Activated naive CD8-positive, alpha-beta T cell treated with anti-CD3 and anti-CD28 coated beads, Interleukin-2, amount 10 ng/mL, durations not matched to agents 7 days and 5 days (primary cell): ENCODE data around the gene GGCX. TPM values are rescaled to one million over a fixed set of nuclear protein-coding genes. Genes with fewer than 3 reads are reported as not detected.

Experiments
- ATAC-seq: fragments of 150-1000 bp; cut with Tn5 transposase; one replicate; pipeline ENCODE4 v1.10.0; 2021; ENCODE audit warnings: low read depth, moderate library complexity
- POLR2A ChIA-PET: fragments of 350-600 bp; sonication (Branson Sonifier 250); formaldehyde crosslinking; loops from one replicate; lab custom pipeline; 2021; ENCODE audit warnings: antibody characterized with exemption; lab: Charles Lee
- DNase-seq: peaks from one replicate; pipeline ENCODE4 v3.0.0; 2021
- H3K27ac Mint-ChIP-seq: one replicate; pipeline ENCODE4 v1.8.0; 2022; ENCODE audit warnings: mild to moderate bottlenecking, mixed read lengths
- H3K27me3 Mint-ChIP-seq: one replicate; pipeline ENCODE4 v1.8.0; 2022; ENCODE audit warnings: mild to moderate bottlenecking, moderate library complexity, mixed read lengths
- H3K36me3 Mint-ChIP-seq: one replicate; pipeline ENCODE4 v1.8.0; 2021; ENCODE audit warnings: mild to moderate bottlenecking, mixed read lengths
- H3K4me1 Mint-ChIP-seq: one replicate; pipeline ENCODE4 v1.8.0; 2021; ENCODE audit warnings: mixed read lengths
- H3K4me3 Mint-ChIP-seq: one replicate; pipeline ENCODE4 v1.8.0; 2022; ENCODE audit warnings: mild to moderate bottlenecking, moderate library complexity, mixed read lengths
- H3K9me3 Mint-ChIP-seq: one replicate; pipeline ENCODE4 v1.8.0; 2021; ENCODE audit warnings: mixed read lengths
- total RNA-seq, 2 experiments: library from RNA; stranded (reverse); gene quantifications; one replicate each; pipeline ENCODE4 v1.2.3, GENCODE V29; 2021

Gene GGCX
- total RNA-seq, 2 experiments from 2014 or later, result 24.8 to 26.8 TPM

DNA sequence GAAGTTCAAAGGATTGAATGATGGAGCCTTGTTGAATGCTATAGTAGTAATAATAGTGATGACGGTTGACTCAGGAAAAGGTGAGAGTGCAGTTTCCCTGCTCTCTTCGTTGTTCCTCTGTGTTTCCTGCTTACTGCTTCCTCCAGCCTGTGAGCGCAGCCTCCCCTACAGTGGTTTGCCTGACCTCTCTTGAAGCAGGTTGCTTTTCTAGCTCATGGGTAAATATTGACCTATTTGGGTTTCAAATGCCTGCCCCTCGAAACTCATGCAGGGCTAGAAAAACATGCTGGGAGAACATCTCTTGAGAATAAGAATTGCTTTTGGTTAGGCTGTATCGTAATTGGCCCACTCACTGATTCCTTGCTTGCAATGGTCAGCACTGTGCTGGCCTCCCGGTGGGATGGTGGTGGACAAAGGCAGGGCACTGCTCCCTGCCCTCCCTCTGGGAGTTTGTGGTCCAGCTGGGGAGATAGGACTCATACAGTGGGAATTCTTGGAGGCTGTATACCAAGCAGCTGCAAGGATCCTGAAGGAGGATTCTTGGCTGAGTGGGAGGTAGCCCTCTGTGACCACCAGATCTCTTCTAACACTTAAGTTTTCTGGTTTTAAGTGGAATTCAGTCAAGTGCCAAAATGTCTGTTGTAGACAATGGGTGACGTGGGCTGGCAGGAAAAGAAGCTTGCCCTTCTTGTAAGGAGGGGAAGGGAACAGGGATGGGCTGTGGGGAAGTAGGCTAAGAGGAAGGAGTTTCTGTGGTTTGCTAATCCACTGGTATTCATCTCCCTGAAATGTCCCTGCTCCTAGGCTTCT, 28.9 kb upstream of the GGCX start:
- peaks cover 7% of the 10 kb centered on the region for H3K36me3 Mint-ChIP-seq
- H3K4me3 Mint-ChIP-seq, result no peak overlapping the region
- H3K27me3 Mint-ChIP-seq, result no peaks in the 10 kb centered on the region
- peak overlapping the region; percentile 56 for H3K27ac Mint-ChIP-seq
- no peak for ATAC-seq
- POLR2A ChIA-PET, result interaction anchor here (0.5 kb wide), 1 partner anchor 13 kb away, joined by 12 read pairs; the partner anchor contains the start of gene VAMP8
- H3K4me1 Mint-ChIP-seq, result peaks cover 49% of the 10 kb centered on the region
- DNase-seq, result no peak
- H3K9me3 Mint-ChIP-seq, result no peaks in the 10 kb centered on the region

DNA sequence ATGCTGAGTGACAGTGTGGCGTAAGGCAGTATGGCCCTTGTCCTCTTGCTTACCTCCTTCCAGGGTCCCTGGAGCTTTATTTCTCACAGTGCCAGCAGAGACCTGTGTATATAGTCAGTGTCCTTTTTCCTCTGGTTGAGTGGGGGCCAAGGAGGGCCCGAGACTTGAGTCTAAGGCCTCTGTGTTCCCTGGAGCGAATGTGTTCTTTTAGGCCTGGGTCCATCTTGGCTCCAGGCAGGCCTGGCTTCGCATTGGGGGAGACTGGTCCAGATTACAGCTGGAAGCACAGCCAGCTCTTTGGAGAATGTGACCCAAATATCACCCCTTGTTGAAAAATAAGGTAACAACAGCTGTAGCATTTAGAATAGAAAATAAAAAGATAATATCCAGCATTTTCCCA, 27.9 kb upstream of the GGCX start:
- POLR2A ChIA-PET, result no interaction called here
- ATAC-seq, result no peak
- H3K4me3 Mint-ChIP-seq, result no peak overlapping the region

GRCh38 chr2:85588645-85589044, 27.4 kb upstream of the GGCX start:
- peak overlapping the region; percentile 59 for H3K27ac Mint-ChIP-seq
- ATAC-seq, result no peak
- H3K27me3 Mint-ChIP-seq, result no peaks in the 10 kb centered on the region
- no peak for DNase-seq
- H3K4me1 Mint-ChIP-seq, result peaks cover 46% of the 10 kb centered on the region
- peaks cover 7% of the 10 kb centered on the region for H3K36me3 Mint-ChIP-seq
- H3K9me3 Mint-ChIP-seq, result no peaks in the 10 kb centered on the region
- POLR2A ChIA-PET, result no interaction called here
- H3K4me3 Mint-ChIP-seq, result no peak overlapping the region

More for the DNA sequence above, 27.9 kb upstream of the GGCX start:
- peaks cover 46% of the 10 kb centered on the region for H3K4me1 Mint-ChIP-seq
- no peaks in the 10 kb centered on the region for H3K27me3 Mint-ChIP-seq
- peaks cover 7% of the 10 kb centered on the region for H3K36me3 Mint-ChIP-seq
- DNase-seq, result no peak
- H3K9me3 Mint-ChIP-seq, result no peaks in the 10 kb centered on the region
- no peak overlapping the region for H3K27ac Mint-ChIP-seq

DNA sequence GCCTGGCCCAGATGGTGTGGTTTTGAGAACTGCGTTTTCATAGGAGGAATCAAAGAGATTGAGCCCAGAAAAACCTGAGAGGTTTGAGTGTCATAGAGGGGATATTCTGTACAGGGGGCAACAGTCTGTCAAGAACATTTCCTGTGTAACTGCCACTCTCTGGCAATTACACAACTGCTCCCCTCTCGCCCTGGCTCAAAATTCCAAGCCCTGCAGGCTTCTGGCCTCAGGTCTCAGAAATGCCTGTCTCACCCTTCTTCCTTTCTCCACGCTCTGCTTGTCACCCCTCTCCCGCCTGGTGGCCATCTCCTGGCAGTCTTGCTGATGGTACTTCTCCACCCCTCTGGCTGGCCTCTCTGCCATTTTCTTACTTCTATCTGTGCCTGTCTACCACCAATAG, 26.9 kb upstream of the GGCX start:
- ATAC-seq (no peak), DNase-seq (no peak)
- H3K36me3 Mint-ChIP-seq, result peaks cover 10% of the 10 kb centered on the region
- H3K27me3 Mint-ChIP-seq, result no peaks in the 10 kb centered on the region
- POLR2A ChIA-PET, result interaction anchor here (1.2 to 1.9 kb wide), 4 partner anchors 7 to 23 kb away, joined by 4 to 8 read pairs (median 6); partner anchors contain the start of genes C2orf68 and RNF181
- H3K4me3 Mint-ChIP-seq, result no peak overlapping the region
- peaks cover 50% of the 10 kb centered on the region for H3K4me1 Mint-ChIP-seq
- H3K9me3 Mint-ChIP-seq, result no peaks in the 10 kb centered on the region
- H3K27ac Mint-ChIP-seq, result peak overlapping the region; percentile 59

GRCh38 chr2:85585781-85586105, 24.4 kb upstream of the GGCX start:
- peaks cover 19% of the 10 kb centered on the region for H3K36me3 Mint-ChIP-seq
- no peaks in the 10 kb centered on the region for H3K27me3 Mint-ChIP-seq
- peak overlapping the region; percentile 97 for H3K4me3 Mint-ChIP-seq
- no peak for ATAC-seq
- POLR2A ChIA-PET, result interaction anchor here (1.0 to 2.9 kb wide), 6 partner anchors 10 to 167 kb away, joined by 3 to 44 read pairs (median 6); partner anchors contain the start of genes C2orf68, GGCX, MAT2A and RNF181
- H3K27ac Mint-ChIP-seq, result peak overlapping the region; percentile 92
- no peaks in the 10 kb centered on the region for H3K9me3 Mint-ChIP-seq
- DNase-seq, result no peak
- H3K4me1 Mint-ChIP-seq, result peaks cover 55% of the 10 kb centered on the region

- peak overlapping the region; percentile 92 for H3K27ac Mint-ChIP-seq
- H3K4me1 Mint-ChIP-seq, result peaks cover 55% of the 10 kb centered on the region
- POLR2A ChIA-PET, result interaction anchor here (1.0 to 2.9 kb wide), 7 partner anchors 11 to 166 kb away, joined by 3 to 44 read pairs (median 6); partner anchors contain the start of genes C2orf68, GGCX, MAT2A and RNF181
- peaks cover 23% of the 10 kb centered on the region for H3K36me3 Mint-ChIP-seq
- H3K27me3 Mint-ChIP-seq, result no peaks in the 10 kb centered on the region
- no peaks in the 10 kb centered on the region for H3K9me3 Mint-ChIP-seq
- H3K4me3 Mint-ChIP-seq, result peak overlapping the region; percentile 97
- ATAC-seq, result peak; percentile 36
- DNase-seq, result peak; percentile 59
Measured at GRCh38 chr2:85584857-85585780, 23.8 kb upstream of the GGCX start.

DNA sequence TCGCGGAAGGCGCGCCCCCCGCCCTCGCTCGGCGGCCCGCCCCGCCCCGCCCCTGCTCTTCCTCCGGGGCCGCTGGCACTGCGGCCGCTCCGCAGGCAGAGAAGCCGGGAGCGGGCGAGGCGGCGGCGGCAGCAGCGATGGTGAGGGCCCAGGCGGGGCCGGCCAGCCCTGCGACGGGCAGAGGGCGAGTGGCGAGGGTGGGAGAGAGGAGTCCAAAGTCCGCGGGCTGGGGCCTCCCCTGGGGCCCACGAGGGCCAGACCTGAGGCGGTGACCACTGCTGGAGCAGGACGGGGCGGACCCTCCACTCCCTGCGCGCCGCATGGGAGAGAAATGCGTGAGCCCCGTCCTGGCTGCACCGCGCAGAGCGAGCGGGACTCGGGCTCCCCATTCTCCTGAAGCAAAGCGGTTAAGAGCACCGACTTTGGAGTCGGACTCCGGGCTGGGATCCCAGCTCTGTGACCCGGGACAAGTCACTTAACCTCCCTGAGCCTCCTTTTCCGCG, 23.1 kb upstream of the GGCX start, which contains the start of gene VAMP5:
VAMP5 (plus strand) TSS at position 78 of the 503 bp plus-strand sequence; CDS start at position 138, 60 bp downstream.
- DNase-seq (peak; percentile 66), ATAC-seq (peak; percentile 38)
- Mint-ChIP-seq H3K4me3 (peak within 1 kb of the TSS; percentile 97), H3K27me3 (no peaks in the 10 kb centered on the region), H3K9me3 (no peaks in the 10 kb centered on the region), H3K27ac (peak within 1 kb of the TSS; percentile 95), H3K4me1 (peaks cover 57% of the 10 kb centered on the region), H3K36me3 (peaks cover 23% of the 10 kb centered on the region)
- POLR2A ChIA-PET, result interaction anchor here (1.3 to 2.9 kb wide), 6 partner anchors 11 to 166 kb away, joined by 3 to 44 read pairs (median 8); partner anchors contain the start of genes GGCX, MAT2A, RNF181 and SH2D6

- POLR2A ChIA-PET, result interaction anchor here (0.8 to 2.9 kb wide), 5 partner anchors 12 to 44 kb away, joined by 4 to 44 read pairs (median 8); partner anchors contain the start of genes C2orf68, GGCX, MAT2A and RNF181
- peak overlapping the region; percentile 95 for H3K27ac Mint-ChIP-seq
Measured at GRCh38 chr2:85583667-85584353, 22.5 kb upstream of the GGCX start.

DNA sequence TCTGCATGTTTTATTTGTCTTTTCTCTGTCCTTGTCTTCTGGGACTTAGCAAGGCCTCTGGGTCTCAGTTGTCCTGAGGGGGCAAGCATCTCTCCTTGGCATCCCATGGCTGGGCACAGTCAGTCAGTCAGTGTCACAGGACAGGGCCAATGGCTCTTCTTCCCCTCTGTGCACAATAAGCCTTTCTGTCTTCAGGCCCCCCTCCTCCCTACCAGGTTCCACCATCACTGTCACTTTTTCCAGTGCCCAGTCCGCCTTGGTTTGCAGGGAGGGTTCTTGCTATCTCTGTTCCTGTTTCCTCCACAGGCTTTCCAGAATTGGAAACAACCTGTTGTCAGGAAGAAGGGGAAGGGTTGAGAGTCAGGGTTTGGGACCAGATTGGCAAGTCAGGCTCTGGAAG, 21.2 kb upstream of the GGCX start:
- Mint-ChIP-seq H3K27me3 (no peaks in the 10 kb centered on the region), H3K4me3 (no peak overlapping the region), H3K36me3 (peaks cover 26% of the 10 kb centered on the region), H3K9me3 (no peaks in the 10 kb centered on the region), H3K4me1 (peaks cover 55% of the 10 kb centered on the region), H3K27ac (peak overlapping the region; percentile 75)
- DNase-seq (no peak), ATAC-seq (no peak)
- POLR2A ChIA-PET, result interaction anchor here (1.5 kb wide), 1 partner anchor 22 kb away, joined by 8 read pairs; the partner anchor contains the start of gene GGCX

More at GRCh38 chr2:85583667-85584353, 22.5 kb upstream of the GGCX start:
- Mint-ChIP-seq H3K4me1 (peaks cover 58% of the 10 kb centered on the region), H3K4me3 (peak overlapping the region; percentile 97), H3K9me3 (no peaks in the 10 kb centered on the region), H3K36me3 (peaks cover 24% of the 10 kb centered on the region), H3K27me3 (no peaks in the 10 kb centered on the region)
- no peak for DNase-seq
- ATAC-seq, result peak; percentile 68

- H3K4me1 Mint-ChIP-seq, result peaks cover 43% of the 10 kb centered on the region
Measured at GRCh38 chr2:85580206-85580605, 18.9 kb upstream of the GGCX start.

DNA sequence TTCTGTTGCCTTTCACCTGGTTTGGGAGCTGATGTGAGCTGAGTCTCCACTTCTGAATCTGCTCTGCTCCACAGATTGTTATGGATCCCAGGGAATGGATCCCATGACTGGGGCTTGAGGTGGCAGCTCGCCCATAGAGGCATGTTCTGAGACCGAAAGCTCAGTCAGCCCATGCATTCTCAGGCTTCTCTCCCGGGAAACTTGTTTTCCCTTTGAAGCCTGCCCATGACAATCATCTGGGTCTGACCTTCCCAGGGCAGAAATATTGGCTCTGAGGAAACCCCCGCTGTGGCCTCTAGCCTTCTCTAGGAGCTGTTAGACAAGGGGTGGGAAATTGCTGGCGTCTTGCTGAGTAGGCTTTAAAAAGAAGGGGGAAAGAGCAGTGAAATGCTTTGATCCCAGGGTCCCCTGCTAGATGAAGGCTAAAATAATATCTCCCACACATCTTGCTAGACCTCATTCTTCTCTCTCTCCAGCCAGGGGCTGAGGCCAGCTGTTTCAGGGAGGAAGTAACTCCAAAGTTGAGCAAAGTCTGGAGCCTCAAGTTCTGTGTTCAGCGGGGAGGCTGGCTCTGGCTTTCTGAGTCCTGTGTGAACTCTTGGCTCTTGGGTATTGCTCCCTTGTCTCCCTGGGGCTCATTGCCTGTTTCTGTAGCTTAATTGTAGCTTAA, 18.1 kb upstream of the GGCX start:
- Mint-ChIP-seq H3K27ac (peak overlapping the region; percentile 90), H3K9me3 (no peaks in the 10 kb centered on the region), H3K4me1 (peaks cover 39% of the 10 kb centered on the region), H3K36me3 (peaks cover 24% of the 10 kb centered on the region), H3K27me3 (no peaks in the 10 kb centered on the region), H3K4me3 (peak overlapping the region; percentile 92)
- no peak for DNase-seq
- POLR2A ChIA-PET, result interaction anchor here (0.6 to 4.5 kb wide), 12 partner anchors 8 to 1496 kb away, joined by 3 to 30 read pairs (median 4); partner anchors contain the start of genes GGCX, RNF181, SH2D6 and TGOLN2
- no peak for ATAC-seq

More at GRCh38 chr2:85580206-85580605, 18.9 kb upstream of the GGCX start:
- no peak overlapping the region for H3K27ac Mint-ChIP-seq
- no peaks in the 10 kb centered on the region for H3K9me3 Mint-ChIP-seq
- H3K4me3 Mint-ChIP-seq, result peak overlapping the region; percentile 92
- no peaks in the 10 kb centered on the region for H3K27me3 Mint-ChIP-seq
- no peak for ATAC-seq
- POLR2A ChIA-PET, result interaction anchor here (0.6 to 4.5 kb wide), 7 partner anchors 7 to 1495 kb away, joined by 3 to 30 read pairs (median 5); partner anchors contain the start of genes GGCX, RNF181 and TGOLN2
- H3K36me3 Mint-ChIP-seq, result peaks cover 24% of the 10 kb centered on the region
- no peak for DNase-seq
